IMR-90 (cell line): ENCODE data around the gene GALK1. TPM values are rescaled to one million over a fixed set of nuclear protein-coding genes. Genes with fewer than 3 reads are reported as not detected.

Source experiments
- ATAC-seq: fragments of 200-7000 bp; cut with Tn5 transposase; 2 replicates; pipeline ENCODE4 v1.9.1; 2020; ENCODE audit warnings: low read depth, mild to moderate bottlenecking, moderate library complexity
- BruUV-seq: library from RNA; stranded (reverse); fragments of 400-500 nt; replicated peaks from 2 replicates; lab custom pipeline; 2021; lab: Mats Ljungman, UMichigan
- CTCF ChIA-PET: fragments of 300-600 bp; formaldehyde crosslinking; extraction: SDS; loops from one replicate; lab custom pipeline; 2021; ENCODE audit warnings: antibody characterized with exemption; lab: Yijun Ruan, JAX
- POLR2A ChIA-PET: fragments of 300-600 bp; sonication (Branson Sonifier 250); formaldehyde crosslinking; loops from one replicate; lab custom pipeline; 2022; ENCODE audit warnings: antibody characterized with exemption; ENCODE audit not compliant: unreplicated experiment; lab: Charles Lee
- DNase-seq: peaks from one replicate; pipeline ENCODE4 v3.0.0; 2013
- H2AFZ ChIP-seq: replicated peaks from 2 replicates; pipeline ENCODE3; 2013; ENCODE audit warnings: low read length, mild to moderate bottlenecking; ENCODE audit not compliant: poor library complexity
- H2AK5ac ChIP-seq: 2 replicates; pipeline ENCODE4 v1.6.1; 2013; ENCODE audit warnings: low read depth, low read length, inconsistent platforms
- H2AK9ac ChIP-seq: replicated peaks from 2 replicates; pipeline ENCODE3; 2013; ENCODE audit warnings: mild to moderate bottlenecking, low read depth, low read length, moderate library complexity; ENCODE audit not compliant: poor library complexity
- H2BK120ac ChIP-seq: 2 replicates; pipeline ENCODE4 v1.6.1; 2013; ENCODE audit warnings: low read depth, low read length, inconsistent platforms
- H2BK15ac ChIP-seq: 3 replicates; pipeline ENCODE4 v1.6.1; 2013; ENCODE audit warnings: low read depth, low read length, inconsistent platforms
- H2BK20ac ChIP-seq: 2 replicates; pipeline ENCODE4 v1.6.1; 2013; ENCODE audit warnings: low read depth, mild to moderate bottlenecking, inconsistent platforms, low read length, moderate library complexity
- H2BK5ac ChIP-seq: 2 replicates; pipeline ENCODE4 v1.6.1; 2013; ENCODE audit warnings: mild to moderate bottlenecking, low read depth, low read length, inconsistent platforms; ENCODE audit not compliant: poor library complexity, severe bottlenecking
- H3K14ac ChIP-seq: replicated peaks from 2 replicates; pipeline ENCODE4 v1.6.1; 2013; ENCODE audit warnings: low read depth, low read length, inconsistent platforms
- H3K18ac ChIP-seq: 2 replicates; pipeline ENCODE4 v1.6.1; 2013; ENCODE audit warnings: low read depth, low read length, control low read depth
- H3K23ac ChIP-seq: 2 replicates; pipeline ENCODE4 v1.6.1; 2013; ENCODE audit warnings: low read depth, low read length, inconsistent platforms
- H3K27ac ChIP-seq: 2 replicates; pipeline ENCODE4 v1.5.1; 2013; ENCODE audit warnings: mild to moderate bottlenecking, control low read depth, low read length; ENCODE audit not compliant: insufficient read depth
- H3K27me3 ChIP-seq: 2 replicates; pipeline ENCODE4 v1.6.1; 2013; ENCODE audit warnings: low read length; ENCODE audit not compliant: control insufficient read depth, insufficient read depth
- H3K36me3 ChIP-seq: 2 replicates; pipeline ENCODE4 v1.6.1; 2013; ENCODE audit warnings: low read length, mixed read lengths; ENCODE audit not compliant: control insufficient read depth, insufficient read depth
- H3K4ac ChIP-seq: 2 replicates; pipeline ENCODE4 v1.6.1; 2013; ENCODE audit warnings: low read depth, low read length, inconsistent platforms
- H3K4me1 ChIP-seq: 2 replicates; pipeline ENCODE4 v1.6.1; 2013; ENCODE audit warnings: low read length, mixed read lengths; ENCODE audit not compliant: control insufficient read depth, insufficient read depth
- H3K4me2 ChIP-seq: 2 replicates; pipeline ENCODE4 v1.6.1; 2013; ENCODE audit warnings: low read depth, mild to moderate bottlenecking, control low read depth, low read length, moderate library complexity
- H3K4me3 ChIP-seq: 2 replicates; pipeline ENCODE4 v1.5.1; 2013; ENCODE audit warnings: low read depth, mild to moderate bottlenecking, control low read depth, low read length, moderate library complexity; ENCODE audit not compliant: insufficient read depth
- H3K56ac ChIP-seq: 2 replicates; pipeline ENCODE4 v1.6.1; 2013; ENCODE audit warnings: low read length, inconsistent platforms; ENCODE audit not compliant: insufficient read depth; ENCODE audit errors: extremely low read depth
- H3K79me1 ChIP-seq, 2 experiments: 2 replicates each; pipeline ENCODE4 v1.6.1; 2013; ENCODE audit warnings: low read length in 2 of 2, inconsistent platforms in 1 of 2, low read depth in 1 of 2
- H3K9ac ChIP-seq: 2 replicates; pipeline ENCODE4 v1.6.1; 2013; ENCODE audit warnings: low read depth, low read length, control low read depth
- H3K9me1 ChIP-seq: 2 replicates; pipeline ENCODE4 v1.6.1; 2013; ENCODE audit warnings: low read length, inconsistent platforms; ENCODE audit not compliant: insufficient read depth
- H3K9me3 ChIP-seq: 2 replicates; pipeline ENCODE4 v1.6.1; 2013; ENCODE audit warnings: low read length; ENCODE audit not compliant: control insufficient read depth, insufficient read depth
- H4K20me1 ChIP-seq: 2 replicates; pipeline ENCODE4 v1.6.1; 2013; ENCODE audit warnings: low read length, inconsistent platforms; ENCODE audit not compliant: insufficient read depth
- H4K5ac ChIP-seq: 2 replicates; pipeline ENCODE4 v1.6.1; 2013; ENCODE audit warnings: mild to moderate bottlenecking, low read depth, low read length, control low read depth
- H4K8ac ChIP-seq, 2 experiments: 2 replicates each; pipeline ENCODE4 v1.6.1; 2013; ENCODE audit warnings: low read depth in 2 of 2, low read length in 2 of 2, control low read depth in 1 of 2, inconsistent platforms in 1 of 2
- H4K91ac ChIP-seq: 2 replicates; pipeline ENCODE4 v1.6.1; 2013; ENCODE audit warnings: low read depth, low read length, inconsistent platforms; ENCODE audit not compliant: insufficient read depth
- CHD1 ChIP-seq: IDR thresholded peaks from 2 replicates; pipeline ENCODE4 v1.6.1; 2012; ENCODE audit warnings: low read depth, low read length, improper control_type of control experiment
- CTCF ChIP-seq: conservative IDR thresholded peaks from 2 replicates; pipeline ENCODE4 v1.5.1; 2012; ENCODE audit warnings: mild to moderate bottlenecking, low read depth, low read length, improper control_type of control experiment
- ELK1 ChIP-seq: fragments of 150-350 bp; IDR thresholded peaks from 2 replicates; pipeline ENCODE4 v1.6.1; 2016; ENCODE audit warnings: low read depth, mild to moderate bottlenecking, low read length, moderate library complexity, borderline replicate concordance
- FOS ChIP-seq: fragments of 150-350 bp; IDR thresholded peaks from 2 replicates; pipeline ENCODE4 v1.6.1; 2016; ENCODE audit warnings: low read depth, low read length
- MAFK ChIP-seq: IDR thresholded peaks from 2 replicates; pipeline ENCODE4 v1.6.1; 2012; ENCODE audit warnings: low read depth, low read length, improper control_type of control experiment
- MAZ ChIP-seq: IDR thresholded peaks from 2 replicates; pipeline ENCODE4 v1.6.1; 2012; ENCODE audit warnings: low read depth, mild to moderate bottlenecking, low read length, improper control_type of control experiment, moderate library complexity, borderline replicate concordance
- MXI1 ChIP-seq: IDR thresholded peaks from 2 replicates; pipeline ENCODE4 v1.6.1; 2012; ENCODE audit warnings: low read depth, mild to moderate bottlenecking, low read length, moderate library complexity, borderline replicate concordance
- NFE2L2 ChIP-seq: fragments of 150-350 bp; IDR thresholded peaks from 2 replicates; pipeline ENCODE4 v1.6.1; 2016; ENCODE audit warnings: low read depth, mild to moderate bottlenecking, low read length
- POLR2A ChIP-seq: IDR thresholded peaks from 2 replicates; pipeline ENCODE4 v1.6.1; 2012; ENCODE audit warnings: mild to moderate bottlenecking, low read depth, low read length
- RCOR1 ChIP-seq: IDR thresholded peaks from 2 replicates; pipeline ENCODE4 v1.6.1; 2012; ENCODE audit warnings: mild to moderate bottlenecking, low read length, improper control_type of control experiment; ENCODE audit not compliant: insufficient replicate concordance
- RFX5 ChIP-seq: IDR thresholded peaks from 2 replicates; pipeline ENCODE4 v1.8.0; 2012; ENCODE audit warnings: low read depth, mild to moderate bottlenecking, low read length, moderate library complexity
- SMC3 ChIP-seq: fragments of 150-350 bp; IDR thresholded peaks from 2 replicates; pipeline ENCODE4 v1.6.1; 2016; ENCODE audit warnings: low read depth, mild to moderate bottlenecking, antibody characterized with exemption, low read length, moderate library complexity
- USF2 ChIP-seq: fragments of 150-350 bp; IDR thresholded peaks from 2 replicates; pipeline ENCODE4 v1.6.1; 2017; ENCODE audit warnings: mild to moderate bottlenecking, antibody characterized with exemption, low read length, low read depth
- WGBS, 2 experiments: methylation state at CpG; one replicate each; pipeline versions ENCODE4 v1.1.5 to v1.1.7; 2013; ENCODE audit warnings: missing lambda C conversion rate in 2 of 2; ENCODE audit not compliant: insufficient read length in 1 of 2; ENCODE audit errors: extremely low coverage in 2 of 2; 5-methylcytosine and 5-hydroxymethylcytosine counted together
- dilution Hi-C: fragments of 300-500 bp; cut with HindIII; formaldehyde crosslinking; loops from one replicate; pipeline ENCODE4 v1.14.3; 2018; ENCODE audit warnings: low sequenced_read_pairs; ENCODE audit not compliant: unreplicated experiment
- in situ Hi-C: fragments of 300-500 bp; cut with MboI; formaldehyde crosslinking; loops from 3 replicates; pipeline ENCODE4 v1.14.3; 2019; ENCODE audit warnings: low sequenced_read_pairs, inconsistent platforms, mixed read lengths
- intact Hi-C: fragments of 100-400 bp; cut with micrococcal nuclease; formaldehyde crosslinking; loops from 2 replicates; pipeline ENCODE4 v1.10.0; 2022
- polyA plus RNA-seq, 3 experiments: library from polyadenylated mRNA; depleted of rRNA; stranded (reverse); fragments of >200 nt; gene quantifications; 2 replicates each; pipeline ENCODE4 v1.2.3, GENCODE V29; 2012; ENCODE audit warnings: low replicate concordance in 1 of 3
- total RNA-seq: library from RNA; depleted of rRNA; stranded (reverse); fragments of >200 nt; gene quantifications from 2 replicates; pipeline ENCODE4 v1.2.3, GENCODE V29; 2012

GALK1 gene
- total and polyA plus RNA-seq, 2 of the 4 experiments (the other 2 are of a cell fraction): 19.9 to 21.9 TPM

- no peak for TF ChIP-seq MXI1
- no peak for TF ChIP-seq FOS
- TF ChIP-seq MAFK: no peak
- TF ChIP-seq ELK1: no peak
- TF ChIP-seq RFX5: no peak
- TF ChIP-seq USF2: no peak
- TF ChIP-seq NFE2L2: no peak
- TF ChIP-seq SMC3: no peak
- no peak for TF ChIP-seq POLR2A
- TF ChIP-seq MAZ: no peak
- no peak for TF ChIP-seq CHD1
- no peak for TF ChIP-seq RCOR1
- no peak for TF ChIP-seq CTCF
- Histone ChIP-seq H3K36me3 (no peaks in the 10 kb centered on the region), H4K5ac (no peak overlapping the region), H3K9ac (no peak overlapping the region), H3K4me3 (no peak overlapping the region), H3K27me3 (peaks cover 3% of the 10 kb centered on the region), H3K9me3 (no peaks in the 10 kb centered on the region), H3K4ac (no peak overlapping the region), H2BK15ac (no peak overlapping the region), H4K8ac (no peak overlapping the region), H3K56ac (no peak overlapping the region), H3K23ac (no peak overlapping the region), H3K27ac (no peak overlapping the region), H3K18ac (no peak overlapping the region), H2AK5ac (no peak overlapping the region), H4K91ac (no peak overlapping the region), H3K9me1 (no peaks in the 10 kb centered on the region), H2BK120ac (no peak overlapping the region), H2BK20ac (no peak overlapping the region), H2AFZ (peak overlapping the region; percentile 0), H3K79me1 (no peaks in the 10 kb centered on the region), H2AK9ac (peak overlapping the region; percentile 42), H3K4me1 (no peaks in the 10 kb centered on the region), H2BK5ac (no peak overlapping the region), H3K4me2 (no peak overlapping the region), H4K20me1 (no peaks in the 10 kb centered on the region), H3K14ac (no peak overlapping the region)
- CTCF ChIA-PET: no interaction called here
- in situ Hi-C loops: no loop called here
- POLR2A ChIA-PET: no interaction called here
- intact Hi-C loops: no loop called here
- 84% methylated on average over 13 of the region's 26 CpGs; no CpG with 5 or more reads in 1 of the 2 experiments for WGBS, 2 experiments
- dilution Hi-C loops: no loop called here
- DNase-seq: no peak
- no peak for ATAC-seq
- BruUV-seq: no TSS peak
Observed at GRCh38 chr17:75736173-75736835, 28.7 kb downstream of the GALK1 start.
